GM13976 (cell line): ENCODE measurements around the gene POLE4.

Source experiments
- DNase-seq: peaks from one replicate; pipeline ENCODE4 v3.0.0; 2012; ENCODE audit warnings: low spot score
- in situ Hi-C: fragments of 300-500 bp; cut with MboI; formaldehyde crosslinking; loops from one replicate; pipeline ENCODE4 v1.12.0; 2022; ENCODE audit warnings: low sequenced_read_pairs, mixed read lengths, inconsistent platforms; ENCODE audit not compliant: unreplicated experiment
- TF ChIP-seq, protein P1 (sequence below): IDR thresholded peaks from 2 replicates; pipeline ENCODE4 v1.5.1; 2012; ENCODE audit warnings: borderline replicate concordance, mild to moderate bottlenecking; ENCODE audit not compliant: insufficient read depth; ENCODE audit errors: extremely low read depth, missing control alignments, control extremely low read depth

Gene POLE4

DNA sequence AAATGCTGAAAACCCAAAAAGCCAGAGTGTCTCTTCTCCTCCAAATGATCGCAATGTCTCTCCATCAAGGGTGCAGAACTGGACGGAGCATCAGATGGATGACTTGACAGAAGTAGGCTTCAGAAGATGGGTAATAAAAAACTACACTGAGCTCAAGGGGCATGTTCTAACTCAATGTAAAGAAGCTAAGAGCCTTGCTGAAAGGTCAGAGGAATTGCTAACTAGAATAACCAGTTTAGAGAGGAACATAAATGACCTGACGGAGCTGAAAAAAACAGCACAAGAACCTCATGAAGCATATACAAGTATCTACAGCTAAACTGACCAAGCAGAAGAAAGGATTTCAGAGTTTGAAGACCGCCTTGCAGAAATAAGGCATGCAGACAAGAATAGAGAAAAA, 9.7 kb upstream of the POLE4 start:
- TF ChIP-seq, protein P1, sequence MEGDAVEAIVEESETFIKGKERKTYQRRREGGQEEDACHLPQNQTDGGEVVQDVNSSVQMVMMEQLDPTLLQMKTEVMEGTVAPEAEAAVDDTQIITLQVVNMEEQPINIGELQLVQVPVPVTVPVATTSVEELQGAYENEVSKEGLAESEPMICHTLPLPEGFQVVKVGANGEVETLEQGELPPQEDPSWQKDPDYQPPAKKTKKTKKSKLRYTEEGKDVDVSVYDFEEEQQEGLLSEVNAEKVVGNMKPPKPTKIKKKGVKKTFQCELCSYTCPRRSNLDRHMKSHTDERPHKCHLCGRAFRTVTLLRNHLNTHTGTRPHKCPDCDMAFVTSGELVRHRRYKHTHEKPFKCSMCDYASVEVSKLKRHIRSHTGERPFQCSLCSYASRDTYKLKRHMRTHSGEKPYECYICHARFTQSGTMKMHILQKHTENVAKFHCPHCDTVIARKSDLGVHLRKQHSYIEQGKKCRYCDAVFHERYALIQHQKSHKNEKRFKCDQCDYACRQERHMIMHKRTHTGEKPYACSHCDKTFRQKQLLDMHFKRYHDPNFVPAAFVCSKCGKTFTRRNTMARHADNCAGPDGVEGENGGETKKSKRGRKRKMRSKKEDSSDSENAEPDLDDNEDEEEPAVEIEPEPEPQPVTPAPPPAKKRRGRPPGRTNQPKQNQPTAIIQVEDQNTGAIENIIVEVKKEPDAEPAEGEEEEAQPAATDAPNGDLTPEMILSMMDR, result no peak
- no peak for DNase-seq
- in situ Hi-C loops, result loop anchor here (25.0 kb wide), 1 partner anchor 464 kb away; no protein-coding TSS in a partner anchor

DNA sequence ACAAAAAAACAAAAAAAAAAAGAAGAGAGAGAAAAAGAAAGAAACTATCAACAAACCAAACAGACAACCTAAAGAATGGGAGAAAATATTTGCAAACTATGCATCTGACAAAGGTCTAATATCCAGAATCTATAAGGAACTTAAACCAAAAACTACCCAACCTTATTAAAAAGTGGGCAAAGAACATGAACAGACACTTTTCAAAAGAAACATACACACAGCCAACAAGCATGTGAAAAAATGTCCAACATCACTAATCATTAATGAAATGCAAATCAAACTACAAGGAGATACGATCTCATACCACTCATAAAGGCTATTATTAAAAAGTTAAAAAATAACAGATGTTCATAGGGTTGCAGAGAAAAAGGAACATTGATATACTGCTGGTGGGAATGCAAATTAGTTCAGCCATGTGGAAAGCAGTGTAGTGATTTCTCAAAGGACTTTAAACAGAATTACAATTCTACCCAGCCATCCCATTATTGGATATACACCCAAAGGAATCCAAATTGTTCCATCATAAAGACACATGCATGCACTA, 7.2 kb upstream of the POLE4 start:
- no peak for DNase-seq

DNA sequence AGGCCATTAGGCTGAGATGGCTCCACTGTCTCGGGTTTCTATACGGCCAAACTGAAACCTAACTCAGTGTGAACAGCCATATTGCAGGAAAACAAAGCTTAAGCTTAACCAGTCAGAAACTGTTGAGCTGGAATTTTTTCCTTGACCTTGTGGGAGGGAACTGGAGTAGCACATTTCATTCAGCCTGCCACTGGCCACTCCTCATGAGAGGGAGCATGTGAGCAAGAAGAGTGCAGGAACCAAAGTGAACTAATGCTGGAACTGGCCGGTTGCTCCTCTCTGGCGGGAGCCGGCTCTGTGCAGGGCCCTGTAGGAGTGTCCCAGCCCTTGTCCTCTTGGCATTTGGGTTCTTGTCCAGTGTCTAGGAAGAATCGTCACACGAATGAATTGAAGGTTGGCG, 5.9 kb upstream of the POLE4 start:
- no peak for DNase-seq
- in situ Hi-C loops, result no loop called here
- TF ChIP-seq, protein P1, result no peak

More for the DNA sequence above, 7.2 kb upstream of the POLE4 start:
- in situ Hi-C loops, result no loop called here
- TF ChIP-seq, protein P1, result no peak

DNA sequence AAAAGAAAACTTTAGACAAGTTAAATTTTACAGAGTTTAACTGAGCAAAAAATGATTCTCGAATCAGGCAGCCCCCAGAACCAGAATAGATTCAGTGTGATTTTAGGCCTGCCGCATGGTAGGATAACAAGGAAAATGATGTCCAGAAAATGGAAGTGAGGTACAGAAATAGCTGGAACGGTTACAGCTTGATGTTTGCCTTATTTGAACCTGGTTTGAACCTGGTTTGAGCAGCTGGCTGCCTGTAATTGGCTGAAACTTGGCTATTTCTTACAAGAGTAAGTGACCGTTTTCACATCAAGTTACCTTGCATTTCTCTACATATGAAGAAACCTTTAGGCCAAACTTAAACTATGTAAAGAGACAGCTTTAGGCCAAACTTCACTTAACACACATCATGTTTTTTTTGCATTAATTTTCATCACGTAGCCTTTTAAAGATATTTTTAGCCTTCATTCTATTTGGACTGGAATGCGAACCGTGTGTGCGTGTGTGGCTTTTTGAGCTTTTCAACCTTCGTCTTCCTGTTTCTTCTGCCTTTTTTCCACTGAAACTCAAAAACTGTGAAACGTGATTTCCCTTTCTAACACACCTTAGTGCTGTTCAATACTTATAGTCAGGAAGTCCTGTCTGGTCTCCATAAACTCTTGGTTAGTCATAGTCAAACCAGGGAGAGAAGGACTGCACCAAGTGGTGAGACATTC, 4.5 kb upstream of the POLE4 start:
- in situ Hi-C loops, result no loop called here
- DNase-seq, result no peak
- TF ChIP-seq, protein P1, result no peak

DNA sequence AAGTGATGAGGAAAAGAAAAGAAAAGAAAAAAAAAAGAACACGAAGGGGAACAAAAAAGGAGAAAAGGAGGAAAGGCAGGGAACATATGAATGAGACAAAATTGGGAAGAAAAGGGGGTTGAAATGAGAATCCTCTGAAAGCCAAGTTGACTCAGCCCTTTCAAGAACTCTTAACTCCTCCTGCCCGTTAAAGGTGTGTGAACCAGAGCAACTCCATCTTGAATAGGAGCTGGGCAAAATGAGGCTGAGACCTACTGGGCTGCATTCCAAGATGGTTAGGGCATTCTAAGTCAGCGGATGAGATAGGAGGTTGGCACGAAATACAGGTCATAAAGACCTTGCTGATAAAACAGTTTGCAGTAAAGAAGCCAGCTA, 4.0 kb upstream of the POLE4 start:
- TF ChIP-seq, protein P1, result no peak
- in situ Hi-C loops, result no loop called here
- no peak for DNase-seq

DNA sequence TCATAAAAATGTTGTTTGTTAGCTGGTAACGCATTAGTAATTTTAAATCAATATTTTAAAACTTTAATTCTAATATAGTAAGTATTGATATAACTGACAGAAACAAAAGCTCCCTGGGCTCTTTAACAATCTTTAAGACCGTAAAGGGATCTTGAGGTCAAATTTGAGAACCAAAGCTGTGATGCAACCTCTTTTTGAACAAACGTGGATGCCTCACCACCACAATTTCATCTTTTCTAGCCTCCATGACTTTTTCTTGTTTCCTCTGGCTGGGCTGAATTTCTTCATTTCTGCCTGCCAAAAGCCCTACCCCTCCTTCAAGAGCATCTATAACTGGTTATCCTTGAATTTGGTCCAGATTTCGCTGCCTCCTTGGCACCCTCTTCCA, 563 bp upstream of the POLE4 start:
- no peak for DNase-seq
- in situ Hi-C loops, result no loop called here
- TF ChIP-seq, protein P1, result no peak
